Lung (tissue), 12 donors: Measurements from ENCODE around the gene AGPAT1. TPM values are rescaled to one million over a fixed set of nuclear protein-coding genes. Genes with fewer than 3 reads are reported as not detected.
"Not testable (repeated sequence)": the region's sequence is repeated elsewhere in the genome, so short reads cannot be mapped to it uniquely, and the experiment has no call there.

Experiments
- ATAC-seq: fragments of 200-7000 bp; cut with Tn5 transposase; one replicate; pipeline ENCODE4 v1.9.1; 2020; ENCODE audit warnings: moderate number of reproducible peaks; ENCODE audit not compliant: insufficient read depth, low FRiP score
- DNase-seq, 3 donors: peaks; one replicate each; pipeline ENCODE4 v3.0.0-alpha.2; 2013 to 2017
- H3K27ac ChIP-seq, 2 donors: one replicate each; pipeline ENCODE4 v1.5.1; 2013; ENCODE audit warnings: mild to moderate bottlenecking in 2 of 2, moderate library complexity in 2 of 2, control low read depth in 1 of 2, inconsistent platforms in 1 of 2, low read depth in 1 of 2, low read length in 1 of 2
- H3K27me3 ChIP-seq, 3 donors: one replicate each; pipeline ENCODE4 v1.5.1; 2013; ENCODE audit warnings: low read length in 2 of 3; ENCODE audit not compliant: control insufficient read depth in 3 of 3, insufficient read depth in 3 of 3
- H3K36me3 ChIP-seq, 4 donors: one replicate each; pipeline ENCODE4 v1.5.1; 2013; ENCODE audit warnings: low read length in 4 of 4, mild to moderate bottlenecking in 1 of 4, moderate library complexity in 1 of 4; ENCODE audit not compliant: control insufficient read depth in 4 of 4, insufficient read depth in 4 of 4
- H3K4me1 ChIP-seq, 5 donors: one replicate each; pipeline ENCODE4 v1.5.1; 2013; ENCODE audit warnings: low read length in 5 of 5, mild to moderate bottlenecking in 2 of 5, moderate library complexity in 1 of 5; ENCODE audit not compliant: control insufficient read depth in 5 of 5, insufficient read depth in 5 of 5
- H3K4me3 ChIP-seq: one replicate; pipeline ENCODE4 v1.5.1; 2013; ENCODE audit warnings: mild to moderate bottlenecking, control low read depth, moderate library complexity
- H3K9ac ChIP-seq, 2 donors: one replicate each; pipeline ENCODE4 v1.5.1; 2013; ENCODE audit warnings: low read length in 2 of 2, control low read depth in 1 of 2; ENCODE audit not compliant: insufficient read depth in 1 of 2
- H3K9me3 ChIP-seq, 4 donors: one replicate each; pipeline ENCODE4 v1.5.1; 2013; ENCODE audit warnings: low read length in 3 of 4, mild to moderate bottlenecking in 1 of 4, moderate library complexity in 1 of 4; ENCODE audit not compliant: control insufficient read depth in 4 of 4, insufficient read depth in 3 of 4
- CTCF ChIP-seq: IDR thresholded peaks from 2 replicates; pipeline ENCODE4 v1.5.1; 2012; ENCODE audit warnings: mild to moderate bottlenecking; ENCODE audit errors: control extremely low read depth, extremely low read depth
- WGBS, 2 donors: extraction: QIAGEN DNeasy Blood & Tissue Kit; methylation state at CpG; one replicate each; pipeline ENCODE4 v1.1.7; 2013; 5-methylcytosine and 5-hydroxymethylcytosine counted together
- polyA plus RNA-seq, 2 donors: library from polyadenylated mRNA; stranded (reverse); fragments of 200-250 nt; gene quantifications; one replicate each; pipeline ENCODE4 v1.2.1, GENCODE V29; 2013
- total RNA-seq, 2 donors: library from RNA; depleted of rRNA in 1 of 2; stranded (reverse); fragments of >200 nt in 1 of 2; gene quantifications; one replicate each; pipeline ENCODE4 v1.2.1, GENCODE V29; 2014 to 2021
- donor health status: control.
- donor health status: control.
- donor health status: Bipolar disorder and iron deficiency.
- donor health status: healthy.
- donor health status: DM: yes; HTN: yes; CAD: no.

The AGPAT1 gene
- total and polyA plus RNA-seq, 4 donors, result 24.7 to 52.6 (median 40.5) TPM

DNA sequence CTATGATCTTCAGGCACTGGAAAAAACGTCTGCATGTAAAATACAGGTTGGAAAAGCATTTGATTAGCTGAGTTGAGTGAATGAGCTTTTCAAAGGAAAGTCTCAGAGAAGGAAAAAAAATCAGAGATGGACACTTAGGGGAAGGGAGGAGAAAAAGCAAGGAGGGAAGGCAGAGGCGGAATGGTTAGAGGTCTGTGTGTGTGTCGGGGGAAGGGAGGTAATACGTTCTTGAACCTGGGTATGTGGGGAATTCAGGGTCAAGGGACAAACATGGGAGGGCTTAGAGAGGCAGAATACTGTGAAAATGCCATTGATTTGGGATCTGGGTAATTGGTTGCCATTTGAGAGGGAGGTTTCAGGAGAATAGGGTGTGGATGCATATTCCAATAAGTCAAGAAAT, 29.2 kb downstream of the AGPAT1 start:
- H3K27ac ChIP-seq, result no peak overlapping the region
- peaks cover 0 to 57% (median 33%) of the 10 kb centered on the region in 3 donors for H3K27me3 ChIP-seq
- ATAC-seq, result no peak
- no peak for DNase-seq
- H3K9ac ChIP-seq, result no peak overlapping the region
- no peak overlapping the region for H3K4me3 ChIP-seq
- 47 to 54% methylated on average over 4 of the region's 4 CpGs for WGBS, 2 donors
- peaks cover 0 to 12% (median 2%) of the 10 kb centered on the region in 5 donors for H3K4me1 ChIP-seq
- H3K9me3 ChIP-seq, result peaks cover 0 to 2% (median 0%) of the 10 kb centered on the region in 4 donors
- H3K36me3 ChIP-seq, result no peaks in the 10 kb centered on the region
- TF ChIP-seq CTCF, result no peak

DNA sequence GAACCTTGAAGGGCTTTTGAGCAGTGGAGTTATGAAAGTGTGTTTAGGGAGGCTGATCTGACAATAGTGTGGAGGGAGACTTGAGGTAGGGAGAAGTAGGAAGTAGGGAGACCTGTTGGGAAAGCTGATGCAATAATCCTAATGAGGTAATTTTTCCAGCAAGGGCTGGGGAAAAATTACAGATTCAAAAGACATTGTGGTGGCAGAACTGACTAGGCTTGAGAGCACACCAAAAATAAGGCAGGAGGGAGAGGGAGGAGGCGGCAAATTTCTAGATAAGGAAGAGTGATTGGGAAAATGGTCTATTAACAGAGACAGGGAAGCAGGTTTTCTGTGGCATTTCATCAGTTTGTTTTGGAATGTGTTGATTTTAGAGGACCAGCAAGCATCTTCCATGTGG, 29.6 kb downstream of the AGPAT1 start:
- Histone ChIP-seq H3K27ac (no peak overlapping the region), H3K9ac (no peak overlapping the region), H3K9me3 (peaks cover 0 to 2% (median 0%) of the 10 kb centered on the region in 4 donors), H3K36me3 (no peaks in the 10 kb centered on the region), H3K4me1 (peaks cover 0 to 12% (median 2%) of the 10 kb centered on the region in 5 donors), H3K27me3 (peaks cover 0 to 54% (median 31%) of the 10 kb centered on the region in 3 donors), H3K4me3 (no peak overlapping the region)
- ATAC-seq, result no peak
- DNase-seq, result no peak
- TF ChIP-seq CTCF, result no peak
- 83 to 96% methylated on average over 1 of the region's 1 CpG for WGBS, 2 donors

DNA sequence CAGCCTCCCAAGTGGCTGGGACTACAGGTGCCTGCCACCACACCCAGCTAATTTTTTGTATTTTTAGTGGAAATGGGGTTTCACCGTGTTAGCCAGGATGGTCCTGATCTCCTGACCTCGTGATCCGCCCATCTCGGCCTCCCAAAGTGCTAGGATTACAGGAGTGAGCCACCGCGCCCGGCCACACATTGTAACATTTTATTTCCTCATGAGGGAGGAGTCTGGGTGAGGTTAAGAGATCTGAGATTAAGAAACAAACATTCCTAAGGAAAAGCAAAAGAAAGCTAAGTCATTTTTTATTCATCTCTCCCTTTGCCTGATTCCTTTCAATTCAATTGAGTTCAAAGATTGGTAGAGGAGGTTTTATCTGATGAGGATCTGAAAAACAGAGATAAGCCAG, 31.6 kb downstream of the AGPAT1 start:
- not testable (repeated sequence) for H3K4me3 ChIP-seq, ATAC-seq, H3K36me3 ChIP-seq, H3K27ac ChIP-seq, H3K9me3 ChIP-seq, DNase-seq, H3K9ac ChIP-seq
- 70 to 71% methylated on average over 7 of the region's 7 CpGs for WGBS, 2 donors
- Histone ChIP-seq H3K4me1 (peaks cover 0 to 12% (median 0%) of the 10 kb centered on the region in 5 donors), H3K27me3 (peaks cover 0 to 46% (median 23%) of the 10 kb centered on the region in 3 donors)

DNA sequence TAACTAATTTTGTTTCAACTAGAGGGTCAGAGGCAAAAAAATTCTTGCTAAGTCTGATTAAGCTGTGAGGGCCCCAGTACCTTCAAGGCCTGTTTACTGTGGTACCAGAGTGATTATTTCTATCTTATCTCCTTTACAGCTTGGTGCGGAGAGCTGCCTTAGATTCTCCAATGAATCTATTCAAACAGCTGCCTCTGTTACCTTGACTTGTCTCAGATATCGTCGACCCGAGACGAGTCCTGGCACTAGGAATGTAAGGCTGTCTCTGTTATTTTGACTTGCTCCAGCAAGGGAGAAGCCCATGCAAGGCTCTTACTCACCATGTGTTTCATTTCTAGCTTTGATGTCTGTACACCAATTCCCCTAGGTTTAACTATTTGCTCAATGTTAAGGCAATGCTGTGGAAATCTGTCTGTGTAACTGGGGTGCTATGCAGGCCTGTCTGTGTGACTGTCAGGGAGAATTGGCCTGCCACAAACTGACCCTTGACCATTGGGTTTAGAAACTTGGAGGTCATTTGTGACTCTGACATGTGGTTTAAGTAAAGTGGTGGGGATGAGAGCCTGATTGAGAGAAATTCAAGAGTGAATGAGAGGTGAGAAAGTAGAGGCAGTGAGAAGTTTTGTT, 35.4 kb downstream of the AGPAT1 start:
- peaks cover 0 to 26% (median 5%) of the 10 kb centered on the region in 3 donors for H3K27me3 ChIP-seq
- no peaks in the 10 kb centered on the region for H3K36me3 ChIP-seq
- no peaks in the 10 kb centered on the region for H3K9me3 ChIP-seq
- WGBS, 2 donors, result 65 to 74% methylated on average over 5 of the region's 5 CpGs
- no peak overlapping the region for H3K9ac ChIP-seq
- DNase-seq, result no peak
- no peak overlapping the region for H3K27ac ChIP-seq
- TF ChIP-seq CTCF, result no peak
- no peak for ATAC-seq
- no peak overlapping the region for H3K4me3 ChIP-seq
- no peaks in the 10 kb centered on the region for H3K4me1 ChIP-seq
